IPS-NIHi11 (cell line): Measurements from ENCODE around the gene RNF213.
A peak's percentile ranks its signal among the peaks of the same experiment; 100 is the strongest.
"Not testable (repeated sequence)": the region's sequence is repeated elsewhere in the genome, so short reads cannot be mapped to it uniquely, and the experiment has no call there.

Experiments
- DNase-seq: peaks from one replicate; pipeline ENCODE4 v3.0.0; 2012; ENCODE audit warnings: mixed read lengths, low spot score

RNF213 gene

GRCh38 chr17:80252871-80253270 lies 7.8 kb upstream of the RNF213 start:
- DNase-seq = peak; percentile 89

DNA sequence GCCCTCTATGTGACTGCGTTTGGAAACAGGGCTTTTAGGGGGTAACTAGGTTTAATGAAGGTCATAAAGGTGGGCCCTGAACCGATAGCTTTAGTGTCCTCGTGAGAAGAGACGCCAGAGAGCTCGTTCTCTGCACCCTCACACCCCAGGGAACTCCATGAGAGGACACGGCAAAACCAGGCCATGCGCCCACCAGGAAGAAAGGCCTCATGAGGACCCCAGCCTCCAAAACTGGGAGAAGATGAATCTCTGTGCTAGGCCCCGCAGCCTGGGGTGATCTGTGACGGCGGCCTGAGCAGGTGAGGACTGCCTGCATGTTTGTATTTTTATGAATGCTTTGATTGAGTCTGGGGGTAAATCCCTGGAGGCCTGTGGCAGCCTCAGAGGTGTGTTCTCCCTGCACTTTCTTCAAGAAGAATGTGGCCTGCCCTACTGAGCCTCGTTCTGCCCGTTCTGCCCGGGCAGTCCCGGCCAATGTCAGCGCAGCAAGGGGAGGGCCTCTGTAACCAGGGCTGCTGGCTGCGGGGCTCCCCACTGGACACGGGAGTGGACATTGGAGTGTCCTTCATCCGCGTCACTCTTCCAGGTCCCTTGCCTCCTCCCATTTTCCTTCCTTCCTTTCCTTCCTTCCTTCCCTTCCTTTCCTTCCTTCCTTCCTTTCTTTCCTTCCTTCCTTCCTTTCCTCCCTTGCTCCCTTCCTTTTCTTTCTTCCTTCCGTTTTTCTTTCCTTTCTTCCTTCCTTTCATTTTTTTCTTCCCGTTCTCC lies 6.8 kb upstream of the RNF213 start:
- no peak for DNase-seq

DNA sequence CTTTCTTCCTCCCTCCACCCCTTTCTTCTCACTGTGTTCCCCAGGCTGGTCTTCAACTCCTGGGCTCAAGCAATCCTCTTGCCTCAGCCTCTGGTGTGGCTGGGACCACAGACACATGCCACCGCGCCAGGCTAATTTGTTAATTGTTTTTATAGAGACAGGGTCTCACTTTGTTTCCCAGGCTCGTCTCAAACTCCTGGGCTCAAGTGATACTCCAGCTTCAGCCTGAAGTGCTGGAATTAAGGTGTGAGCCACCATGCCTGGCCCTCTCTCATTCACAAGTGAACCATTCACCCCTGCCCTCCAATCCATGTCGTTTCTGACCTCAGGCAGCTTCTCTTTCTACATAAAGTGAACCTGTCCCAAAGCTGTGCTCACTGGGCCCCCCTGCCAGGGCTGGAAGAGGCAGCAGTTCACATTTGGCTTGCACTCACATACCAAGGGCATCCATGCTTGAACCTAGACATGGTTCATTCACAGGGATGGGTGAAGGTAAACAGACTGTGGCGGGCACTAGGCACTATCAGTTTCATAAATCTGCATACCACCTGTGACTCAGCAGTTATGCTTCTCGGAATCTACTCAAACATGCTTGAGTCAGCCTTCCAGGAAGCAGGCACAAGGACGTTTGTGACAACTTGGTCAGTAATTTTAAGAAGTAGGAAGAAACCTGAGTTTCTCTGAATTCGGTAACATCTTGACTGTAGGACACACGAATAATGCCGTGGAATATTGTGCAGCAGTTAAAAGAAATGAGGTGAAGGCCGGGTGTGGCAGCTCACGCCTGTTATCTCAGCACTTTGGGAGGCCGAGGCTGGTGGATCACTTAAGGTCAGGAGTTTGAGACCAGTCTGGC lies 6.0 kb upstream of the RNF213 start:
- peak; percentile 47 for DNase-seq

DNA sequence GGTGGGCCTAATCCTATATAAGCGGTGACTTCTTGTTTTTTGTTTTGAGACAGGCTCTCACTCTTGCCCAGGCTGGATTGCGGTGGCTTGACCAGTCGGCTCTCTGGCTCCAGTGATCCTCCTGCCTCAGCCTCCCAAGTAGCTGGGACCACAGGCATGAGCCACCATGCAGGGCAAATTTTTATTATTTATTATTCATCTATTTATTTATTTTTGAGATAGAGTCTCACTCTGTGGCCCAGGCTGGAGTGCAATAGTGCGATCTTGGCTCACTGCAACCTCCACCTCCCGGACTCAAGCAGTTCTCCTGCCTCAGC lies 4.7 kb upstream of the RNF213 start:
- DNase-seq = no peak

DNA sequence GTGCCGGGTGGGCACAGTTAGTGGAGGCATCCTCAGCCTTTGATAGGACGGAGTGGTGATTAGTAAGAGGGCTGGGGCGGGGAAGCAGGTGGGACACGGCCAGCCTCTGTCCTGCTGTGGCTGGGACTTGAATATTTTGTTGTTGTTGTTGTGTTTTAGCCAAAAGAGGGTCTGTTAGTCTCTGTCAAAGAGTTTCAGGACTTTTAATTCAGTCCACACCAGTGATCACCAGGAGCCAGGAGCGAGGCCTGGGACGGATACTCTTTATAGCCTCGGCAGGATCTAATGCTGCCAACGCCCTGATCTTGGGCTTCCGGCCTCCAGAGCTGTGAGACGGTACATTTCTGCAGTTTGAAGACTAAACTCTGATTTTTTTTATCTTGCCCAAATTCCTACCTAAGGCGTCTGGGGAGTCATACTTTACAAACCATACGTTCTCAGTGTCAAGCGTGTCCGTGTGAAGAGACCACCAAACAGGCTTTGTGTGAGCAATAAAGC lies 2.9 kb upstream of the RNF213 start:
- no peak for DNase-seq

DNA sequence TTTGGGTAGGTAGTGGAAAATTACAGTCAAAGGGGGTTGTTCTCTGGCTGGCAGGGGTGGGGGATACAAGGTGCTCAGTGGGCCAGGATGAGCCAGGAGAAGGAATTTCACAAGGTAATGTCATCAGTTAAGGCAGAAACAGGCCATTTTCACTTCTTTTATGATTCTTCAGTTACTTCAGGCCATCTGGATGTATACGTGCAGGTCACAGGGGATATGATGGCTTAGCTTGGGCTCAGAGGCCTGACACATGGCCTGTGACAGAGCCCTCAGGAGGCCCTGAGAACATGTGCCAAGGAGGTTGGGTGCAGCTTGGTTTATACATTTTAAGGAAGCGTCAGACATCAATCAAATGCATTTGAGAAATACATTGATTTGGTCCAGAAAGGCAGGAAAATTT lies 2.4 kb upstream of the RNF213 start:
- not testable (repeated sequence) for DNase-seq

- DNase-seq = no peak
Measured at GRCh38 chr17:80259457-80260068, 1.1 kb upstream of the RNF213 start.

DNA sequence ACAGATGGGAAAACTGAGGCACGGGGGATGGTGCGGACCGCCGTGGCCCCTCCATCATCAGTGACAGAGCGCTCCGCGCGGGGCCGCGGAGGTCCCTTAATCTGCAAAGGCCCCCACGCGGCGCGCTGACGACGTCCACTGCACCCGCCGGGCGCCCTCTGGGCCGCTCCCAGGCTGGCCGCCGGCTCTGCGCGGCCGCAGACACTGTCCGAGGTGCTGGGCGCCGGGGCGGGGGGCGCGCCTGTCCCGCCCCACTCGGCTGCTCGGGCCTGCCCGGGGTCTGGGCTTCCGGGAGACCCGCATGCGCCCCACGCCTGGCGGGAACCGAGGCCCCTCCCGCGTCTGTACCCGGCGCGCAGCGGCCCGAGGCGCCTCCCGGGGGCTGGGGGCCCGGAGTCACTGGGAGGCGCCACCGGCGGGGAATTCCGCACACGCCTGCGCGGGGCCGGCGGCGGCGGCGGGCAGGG lies 550 bp upstream of the RNF213 start:
- peak; percentile 96 for DNase-seq

DNA sequence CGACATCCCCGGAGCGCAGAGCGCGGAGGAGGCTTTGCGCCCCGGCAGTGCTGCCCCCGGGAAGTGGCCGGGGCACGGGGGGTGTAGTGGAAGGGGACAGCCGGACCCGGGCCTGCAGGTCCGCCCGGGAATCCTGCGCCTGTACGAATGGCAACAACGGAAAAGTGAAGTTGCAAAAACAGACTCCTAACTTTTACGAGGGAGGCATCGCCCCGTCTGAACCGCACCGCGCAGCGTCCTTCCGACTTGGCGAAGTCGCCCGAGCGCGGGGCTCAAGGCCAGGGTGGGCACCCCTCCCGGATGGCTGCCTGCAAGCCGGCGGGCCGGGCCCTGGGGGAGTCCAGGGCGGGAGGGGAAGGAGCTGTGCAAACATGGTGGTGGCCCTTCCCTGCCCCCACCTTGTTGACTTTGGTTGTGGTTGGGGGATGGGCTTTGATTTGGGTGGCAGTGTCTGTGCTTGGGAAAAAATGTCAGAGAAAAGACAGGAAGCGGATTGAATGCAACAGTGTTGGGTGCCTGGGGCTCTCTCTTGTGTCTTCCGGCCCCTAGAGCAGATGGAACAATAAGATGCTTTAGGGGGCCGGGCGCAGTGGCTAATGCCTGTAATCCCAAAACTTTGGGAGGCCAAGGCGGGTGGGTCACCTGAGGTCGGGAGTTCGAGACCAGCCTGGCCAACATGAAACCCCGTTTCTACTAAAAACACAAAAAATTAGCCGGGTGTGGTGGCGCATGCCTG lies 675 bp downstream of the RNF213 start:
- peak; percentile 68 for DNase-seq

GRCh38 chr17:80261895-80262279 lies 1.2 kb downstream of the RNF213 start:
- DNase-seq = no peak

DNA sequence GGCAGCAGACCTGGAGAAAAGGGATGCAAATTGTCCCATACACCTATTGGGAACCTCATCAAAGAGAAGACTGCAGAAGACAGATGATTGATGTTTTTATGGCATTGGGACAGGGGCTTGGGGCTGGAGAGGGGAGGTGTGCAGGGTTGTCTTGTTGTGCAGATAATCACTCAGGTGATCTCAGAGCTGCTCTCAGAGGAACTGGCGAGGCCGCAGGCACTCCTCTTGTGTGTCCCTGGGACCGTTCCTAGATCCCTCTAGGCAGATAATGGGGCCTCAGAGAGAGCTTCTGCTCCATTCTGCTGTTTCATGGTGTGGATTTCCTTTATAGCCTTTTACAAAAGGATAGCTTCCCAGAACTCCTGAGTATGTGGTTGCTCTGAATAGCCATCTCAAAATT lies 1.6 kb downstream of the RNF213 start:
- DNase-seq = no peak

GRCh38 chr17:80262775-80263244 lies 2.2 kb downstream of the RNF213 start:
- no peak for DNase-seq

DNA sequence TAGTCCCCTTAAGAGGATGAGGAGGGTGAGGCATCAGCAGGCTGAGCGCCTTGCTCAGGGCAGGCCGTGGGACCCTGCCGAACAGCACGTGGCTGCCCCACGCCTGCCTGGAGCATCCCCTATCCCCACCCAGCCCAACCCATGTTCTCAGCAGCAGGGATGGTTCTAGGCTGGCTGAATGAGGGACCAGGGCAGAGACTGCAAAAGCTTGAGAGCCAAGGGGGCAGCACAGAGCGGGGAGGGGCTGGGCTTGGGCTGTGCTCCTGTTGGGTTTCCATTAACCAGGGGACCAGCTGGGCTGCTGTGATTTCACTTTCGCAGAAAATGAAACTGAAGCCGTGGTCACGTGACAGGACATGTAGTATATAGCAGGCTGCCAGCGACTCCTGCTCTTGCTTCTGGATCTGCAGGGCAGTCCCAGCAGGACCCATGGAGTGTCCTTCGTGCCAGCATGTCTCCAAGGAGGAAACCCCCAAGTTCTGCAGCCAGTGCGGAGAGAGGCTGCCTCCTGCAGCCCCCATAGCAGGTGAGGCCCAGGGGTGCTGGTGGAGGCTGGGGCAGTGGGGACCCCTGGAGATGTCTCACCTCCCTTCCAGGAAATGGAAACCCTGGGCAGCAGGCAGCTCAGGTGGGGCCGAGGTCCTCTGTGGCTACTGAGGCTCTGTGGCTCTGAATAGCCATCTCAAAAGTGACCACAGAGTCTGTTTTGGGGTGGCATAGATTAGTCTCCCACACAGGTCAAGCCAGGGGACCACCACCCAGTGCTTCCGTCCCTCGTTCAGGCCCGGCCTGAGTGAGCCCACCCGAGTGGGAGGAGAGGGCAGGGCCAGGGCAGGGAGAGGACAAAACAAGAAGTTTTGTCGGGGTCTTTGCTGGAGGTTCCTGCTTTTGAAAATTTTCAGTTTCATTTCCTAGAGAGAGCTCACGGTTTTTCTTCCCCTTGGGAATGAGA lies 2.9 kb downstream of the RNF213 start:
- DNase-seq = no peak

- DNase-seq = no peak
Measured at GRCh38 chr17:80264205-80265075, 3.8 kb downstream of the RNF213 start.

GRCh38 chr17:80265205-80266068 lies 4.8 kb downstream of the RNF213 start:
- no peak for DNase-seq

- no peak for DNase-seq
Measured at GRCh38 chr17:80267391-80267790, 6.7 kb downstream of the RNF213 start.

DNA sequence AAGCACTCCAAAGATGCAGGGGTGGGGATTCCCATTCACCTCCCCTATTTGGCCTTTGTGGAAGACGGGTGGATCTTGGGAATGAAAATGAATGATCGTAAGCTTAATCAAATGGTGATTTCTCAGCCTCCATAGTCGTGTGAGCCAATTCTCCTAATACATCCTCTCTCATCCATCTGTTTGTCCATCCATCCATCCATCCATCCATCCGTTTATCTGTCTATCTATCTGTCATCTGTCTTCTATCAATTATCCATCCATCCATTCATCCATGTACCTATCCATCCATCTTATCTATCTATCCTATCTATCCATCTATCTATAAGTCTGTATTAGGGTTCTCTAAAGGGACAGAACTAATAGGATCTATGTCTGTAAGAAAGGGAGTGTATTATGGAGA lies 7.8 kb downstream of the RNF213 start:
- no peak for DNase-seq

DNA sequence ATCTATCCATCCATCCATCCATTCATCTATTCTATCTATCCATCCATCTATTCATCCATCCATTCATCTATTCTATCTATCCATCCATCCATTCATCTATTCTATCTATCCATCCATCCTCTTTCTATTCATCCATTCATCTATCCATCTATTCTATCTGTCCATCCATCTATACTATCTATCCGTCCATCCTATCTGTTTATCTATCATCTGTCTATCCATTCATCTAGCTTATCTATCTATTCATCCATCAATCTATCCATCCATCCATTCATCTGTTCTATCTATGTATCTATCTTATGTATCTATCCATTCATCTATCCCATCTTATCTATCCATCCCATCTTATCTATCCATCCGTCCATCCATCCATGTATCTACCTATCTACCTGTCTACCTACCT lies 8.8 kb downstream of the RNF213 start:
- DNase-seq = no peak

DNA sequence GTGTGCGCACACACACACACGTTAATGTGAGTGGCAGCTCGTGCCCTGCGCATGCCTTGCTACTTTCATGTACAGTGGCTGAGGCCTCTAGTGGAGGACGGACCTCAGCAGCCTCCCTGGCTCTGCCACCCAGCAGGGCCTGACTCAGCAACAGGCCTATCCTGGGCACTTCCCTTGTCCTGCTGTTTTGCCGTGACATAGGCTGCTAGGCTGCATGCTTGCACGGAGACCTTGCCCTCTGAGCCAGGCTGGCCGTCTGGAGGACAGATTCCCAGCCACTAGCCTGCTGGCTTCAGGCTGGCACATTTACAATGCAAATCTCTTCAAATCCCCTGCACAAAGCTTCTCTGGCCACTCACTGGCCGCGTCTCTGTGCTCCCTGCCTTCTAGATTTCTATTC lies 9.5 kb downstream of the RNF213 start:
- DNase-seq = peak; percentile 65
